ENCODE measurements around the gene CLEC10A. TPM values are rescaled to one million over a fixed set of nuclear protein-coding genes. Genes with fewer than 3 reads are reported as not detected.
"Not testable (repeated sequence)": the region's sequence is repeated elsewhere in the genome, so short reads cannot be mapped to it uniquely, and the experiment has no call there.

The CLEC10A gene
- total and polyA plus RNA-seq, 2 donors (not counting 3 experiments of a cell fraction or from before 2014, with no cell fraction given) = 0.14 TPM; not detected in 1

- no peak for FAIRE-seq
- dilution Hi-C loops (cut with MboI; ENCODE audit: extremely low pct_ligation_motif_present, low sequenced_read_pairs) = no loop called here
- no peak overlapping the region for H3K4me2 ChIP-seq (ENCODE audit: insufficient read depth, low read length)
- no peak overlapping the region for H3K4me3 ChIP-seq (replicated peaks in 1 of 3; ENCODE audit: insufficient read depth in 1 of 3, low read depth in 1 of 3, low read length in 3 of 3)
- H3K27me3 ChIP-seq (ENCODE audit: control insufficient read depth in 2 of 2, insufficient read depth in 2 of 2, low read length in 2 of 2) = peaks cover 0 to 1% of the 10 kb centered on the region in 2 experiments
- TF ChIP-seq GATA2 (IDR thresholded peaks at IDR 0.05; ENCODE audit: insufficient read depth, insufficient read length, low read depth, low read length) (no peak), JUN (IDR thresholded peaks at IDR 0.05; ENCODE audit: borderline replicate concordance, insufficient read depth, insufficient read length, low read depth) (no peak), EZH2 (IDR thresholded peaks at IDR 0.05; ENCODE audit: borderline replicate concordance, low read depth, low read length, severe bottlenecking) (no peak), POLR2A (IDR thresholded peaks at IDR 0.05; ENCODE audit: low read depth, low read length) (no peak), FOS (IDR thresholded peaks at IDR 0.05; ENCODE audit: borderline replicate concordance, insufficient read depth, low read length) (no peak), POLR2AphosphoS5 (IDR thresholded peaks at IDR 0.05; ENCODE audit: insufficient read depth, low read depth, low read length) (no peak)
- peaks cover 21% of the 10 kb centered on the region for H3K4me1 ChIP-seq (ENCODE audit: control insufficient read depth, extremely low read depth, insufficient read depth, low read length)
- DNase-seq (ENCODE audit: low read depth, low spot score) = no peak
- intact Hi-C loops (cut with micrococcal nuclease) = loop anchor here (10.0 kb wide), 1 partner anchor 1207 kb away; the partner anchor contains the start of gene ODF4
- ChIA-PET CTCF (no interaction called here), POLR2A (interaction anchor here (0.5 kb wide), 1 partner anchor 176 kb away, joined by 4 read pairs; no protein-coding TSS in a partner anchor)
- H3K36me3 ChIP-seq (ENCODE audit: control insufficient read depth in 2 of 2, extremely low read depth in 1 of 2, insufficient read depth in 2 of 2, low read length in 2 of 2) = no peaks in the 10 kb centered on the region
- H3K27ac ChIP-seq (ENCODE audit: insufficient read depth, low read depth, low read length) = no peak overlapping the region
- no peaks in the 10 kb centered on the region for H3K9me3 ChIP-seq (replicated peaks; ENCODE audit: control insufficient read depth, insufficient read depth, low read length)
- BruUV-seq (replicated peaks) = no TSS peak
- no peaks in the 10 kb centered on the region for H3K79me2 ChIP-seq (ENCODE audit: control insufficient read depth, insufficient read depth, low read length)
- no peak overlapping the region for H3K9ac ChIP-seq (replicated peaks; ENCODE audit: extremely low read depth, insufficient read depth, low read length)
- H4K20me1 ChIP-seq (replicated peaks; ENCODE audit: control insufficient read depth, extremely low read depth, insufficient read depth, low read length) = no peaks in the 10 kb centered on the region
- H3K9me1 ChIP-seq (replicated peaks; ENCODE audit: control insufficient read depth, extremely low read depth, insufficient read depth, low read length) = no peaks in the 10 kb centered on the region
- H2AFZ ChIP-seq (ENCODE audit: low read depth, low read length) = no peak overlapping the region
These were observed 48.1 kb upstream of the CLEC10A start for GRCh38 chr17:7128160-7128559.

- H3K79me2 ChIP-seq (ENCODE audit: control insufficient read depth, insufficient read depth, low read length); H2AFZ ChIP-seq (ENCODE audit: low read depth, low read length); DNase-seq (ENCODE audit: low read depth, low spot score); H3K4me2 ChIP-seq (ENCODE audit: insufficient read depth, low read length); BruUV-seq (replicated peaks); FAIRE-seq; H3K9me1 ChIP-seq (replicated peaks; ENCODE audit: control insufficient read depth, extremely low read depth, insufficient read depth, low read length); H3K9me3 ChIP-seq (replicated peaks; ENCODE audit: control insufficient read depth, insufficient read depth, low read length); H3K9ac ChIP-seq (replicated peaks; ENCODE audit: extremely low read depth, insufficient read depth, low read length); H3K4me3 ChIP-seq (replicated peaks in 1 of 3; ENCODE audit: insufficient read depth in 1 of 3, low read depth in 1 of 3, low read length in 3 of 3); H3K27ac ChIP-seq (ENCODE audit: insufficient read depth, low read depth, low read length); H4K20me1 ChIP-seq (replicated peaks; ENCODE audit: control insufficient read depth, extremely low read depth, insufficient read depth, low read length); dilution Hi-C loops (cut with MboI; ENCODE audit: extremely low pct_ligation_motif_present, low sequenced_read_pairs); H3K27me3 ChIP-seq (ENCODE audit: control insufficient read depth in 2 of 2, insufficient read depth in 2 of 2, low read length in 2 of 2); CTCF ChIA-PET; H3K36me3 ChIP-seq (ENCODE audit: control insufficient read depth in 2 of 2, extremely low read depth in 1 of 2, insufficient read depth in 2 of 2, low read length in 2 of 2): not testable (repeated sequence)
- POLR2A ChIA-PET = interaction anchor here (0.8 kb wide), 1 partner anchor 13 kb away, joined by 3 read pairs; the partner anchor contains the start of gene ASGR2
- intact Hi-C loops (cut with micrococcal nuclease) = loop anchor here (10.0 kb wide), 1 partner anchor 1207 kb away; the partner anchor contains the start of gene ODF4
- peaks cover 20% of the 10 kb centered on the region for H3K4me1 ChIP-seq (ENCODE audit: control insufficient read depth, extremely low read depth, insufficient read depth, low read length)
These were observed 47.5 kb upstream of the CLEC10A start for GRCh38 chr17:7127501-7127900.

DNA sequence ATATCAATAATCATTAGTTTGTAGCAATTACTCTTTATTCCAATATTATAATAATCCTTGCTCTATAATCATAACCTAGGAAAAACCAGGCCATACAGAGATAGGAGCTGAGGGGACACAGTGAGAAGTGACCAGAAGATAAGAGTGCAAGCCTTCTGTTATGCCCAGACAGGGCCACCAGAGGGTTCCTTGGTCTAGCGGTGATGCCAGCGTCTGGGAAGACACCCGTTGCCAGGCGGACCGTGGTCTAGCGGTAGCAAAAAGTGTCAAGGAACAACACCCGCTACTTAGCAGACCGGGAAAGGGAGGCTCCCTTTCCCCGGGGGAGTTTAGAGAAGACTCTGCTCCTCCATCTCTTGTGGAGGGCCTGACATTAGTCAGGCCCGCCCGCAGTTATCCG lies 46.3 kb upstream of the CLEC10A start:
- CTCF ChIA-PET; H3K9ac ChIP-seq (replicated peaks; ENCODE audit: extremely low read depth, insufficient read depth, low read length); H2AFZ ChIP-seq (ENCODE audit: low read depth, low read length); POLR2A ChIA-PET; DNase-seq (ENCODE audit: low read depth, low spot score); H3K9me3 ChIP-seq (replicated peaks; ENCODE audit: control insufficient read depth, insufficient read depth, low read length); dilution Hi-C loops (cut with MboI; ENCODE audit: extremely low pct_ligation_motif_present, low sequenced_read_pairs); FAIRE-seq; H3K27ac ChIP-seq (ENCODE audit: insufficient read depth, low read depth, low read length); H3K36me3 ChIP-seq (ENCODE audit: control insufficient read depth in 2 of 2, extremely low read depth in 1 of 2, insufficient read depth in 2 of 2, low read length in 2 of 2); H3K79me2 ChIP-seq (ENCODE audit: control insufficient read depth, insufficient read depth, low read length); H3K9me1 ChIP-seq (replicated peaks; ENCODE audit: control insufficient read depth, extremely low read depth, insufficient read depth, low read length); H3K4me2 ChIP-seq (ENCODE audit: insufficient read depth, low read length); BruUV-seq (replicated peaks); H4K20me1 ChIP-seq (replicated peaks; ENCODE audit: control insufficient read depth, extremely low read depth, insufficient read depth, low read length); H3K27me3 ChIP-seq (ENCODE audit: control insufficient read depth in 2 of 2, insufficient read depth in 2 of 2, low read length in 2 of 2); H3K4me3 ChIP-seq (replicated peaks in 1 of 3; ENCODE audit: insufficient read depth in 1 of 3, low read depth in 1 of 3, low read length in 3 of 3): not testable (repeated sequence)
- peaks cover 18% of the 10 kb centered on the region for H3K4me1 ChIP-seq (ENCODE audit: control insufficient read depth, extremely low read depth, insufficient read depth, low read length)
- intact Hi-C loops (cut with micrococcal nuclease) = loop anchor here (10.0 kb wide), 1 partner anchor 1208 kb away; the partner anchor contains the start of gene ODF4

Data from endothelial cell of umbilical vein (primary cell).